GM19240 (cell line): ENCODE measurements around the gene C11orf98.
"Not testable (repeated sequence)": the region's sequence is repeated elsewhere in the genome, so short reads cannot be mapped to it uniquely, and the experiment has no call there.

ENCODE experiments used
- DNase-seq: peaks from one replicate; pipeline ENCODE4 v3.0.0; 2011; ENCODE audit warnings: low spot score; ENCODE audit not compliant: insufficient read length

Gene C11orf98

DNA sequence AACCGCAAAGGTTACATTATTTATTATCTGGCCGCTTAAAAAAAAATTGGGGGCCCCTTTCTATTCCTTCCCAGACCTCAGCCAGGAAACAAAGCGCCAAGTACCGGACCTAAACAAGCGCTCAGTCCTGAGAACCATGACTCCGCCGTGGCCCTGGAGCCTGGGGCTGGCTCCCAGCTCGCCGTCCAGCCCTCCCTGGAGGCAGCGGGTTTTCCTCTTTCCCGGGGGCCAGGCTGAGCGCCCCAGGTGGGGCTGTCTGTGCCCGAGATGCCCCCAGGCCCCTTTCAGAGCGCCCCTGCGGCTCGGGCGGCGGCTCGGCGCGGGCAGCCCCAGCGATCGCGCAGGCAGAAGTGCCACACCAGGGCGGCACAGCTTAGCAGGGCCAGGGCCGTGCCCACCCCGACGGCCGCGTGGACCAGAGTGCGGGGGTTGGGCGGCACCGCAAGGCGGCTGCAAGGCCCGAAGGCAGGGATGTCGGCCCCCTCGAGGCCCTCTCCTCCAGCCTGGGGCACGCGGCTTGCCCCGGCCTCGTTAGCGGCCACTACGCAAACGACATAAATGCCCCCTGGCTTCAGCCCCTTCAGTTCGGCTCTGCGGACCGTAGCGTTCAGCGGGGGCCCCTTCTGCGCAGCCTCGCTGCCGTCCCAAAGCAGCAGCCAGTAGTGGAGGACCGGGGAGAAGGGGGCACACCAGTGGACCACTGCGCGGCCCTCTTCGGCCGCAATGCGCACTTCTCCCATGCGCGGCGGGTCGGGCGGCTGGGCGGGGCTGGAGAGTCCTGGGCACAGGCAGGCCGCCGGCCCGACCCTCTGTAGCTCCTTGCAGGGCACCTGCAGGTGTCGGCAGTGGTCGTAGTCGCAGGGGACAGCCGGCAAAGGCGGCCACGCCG is 22.7 kb upstream of the C11orf98 start:
- no peak for DNase-seq

GRCh38 chr11:62682518-62682917 is 17.5 kb upstream of the C11orf98 start:
- DNase-seq = no peak

GRCh38 chr11:62680825-62681240 is 15.8 kb upstream of the C11orf98 start:
- no peak for DNase-seq

DNA sequence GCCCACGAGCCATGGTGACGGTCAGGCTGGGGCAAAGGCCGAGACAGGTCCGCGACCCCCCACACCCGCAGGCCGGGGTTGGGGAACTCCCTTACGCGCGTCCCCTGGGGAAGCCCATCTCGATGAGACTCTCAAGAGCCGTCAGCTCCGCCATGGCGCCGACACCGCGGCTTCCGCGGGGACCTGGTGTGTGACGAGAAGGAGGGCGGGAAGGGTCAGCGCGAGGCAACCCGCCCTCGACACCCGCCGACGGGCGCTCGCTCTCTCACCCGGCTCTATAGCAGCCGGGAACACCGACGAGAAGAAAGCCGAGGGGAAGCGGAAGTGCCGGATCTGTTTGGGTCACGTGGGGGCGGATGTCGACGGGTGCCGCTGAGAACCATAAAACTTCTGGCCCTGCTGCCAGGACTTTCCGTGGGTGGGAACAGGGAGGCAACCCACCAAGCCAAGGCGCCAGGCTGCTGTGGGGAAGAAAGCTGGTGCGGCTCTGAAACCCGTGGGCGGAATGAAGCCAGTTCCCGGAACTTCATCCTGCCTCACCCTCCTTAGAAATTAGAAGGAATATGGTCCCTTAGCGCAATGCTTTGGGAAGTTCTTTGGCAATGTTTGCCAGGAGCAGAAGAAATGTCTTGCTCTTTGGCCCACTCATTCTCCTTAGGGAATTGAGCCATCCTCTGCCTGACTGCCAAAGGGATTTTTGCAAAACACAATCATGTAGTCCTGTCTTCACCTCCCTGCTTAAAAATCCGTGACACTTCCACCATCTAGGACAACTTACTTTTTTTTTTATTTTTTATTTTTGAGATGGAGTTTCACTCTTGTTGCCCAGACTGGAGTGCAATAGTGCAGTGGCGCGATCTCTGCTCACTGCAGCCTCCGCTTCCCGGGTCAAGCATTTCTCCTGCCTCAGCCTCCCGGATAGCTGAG is 14.0 kb upstream of the C11orf98 start, which contains the start of gene UBXN1:
Gene UBXN1 (minus strand): TSS at position 304 of the 927 bp plus-strand sequence. CDS start 150 bp downstream, at position 154.
- peak; percentile 92 for DNase-seq

DNA sequence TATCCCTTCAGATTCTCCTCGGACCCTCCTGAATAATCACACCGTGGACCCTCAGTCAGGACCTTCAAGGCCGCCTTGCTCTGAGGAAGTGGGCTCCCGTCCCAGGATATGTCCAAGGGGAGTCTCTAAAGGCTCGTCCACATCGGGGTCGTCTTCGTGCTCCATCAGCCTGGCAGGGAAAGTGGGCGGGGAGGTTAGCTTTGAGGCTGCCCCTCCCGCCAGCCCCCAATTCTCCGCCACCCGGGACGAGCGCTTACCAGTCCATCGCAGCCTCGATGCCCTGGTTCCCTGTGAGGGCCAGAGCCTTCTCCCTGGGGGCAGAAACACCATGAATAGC is 13.4 kb upstream of the C11orf98 start:
- no peak for DNase-seq

GRCh38 chr11:62677714-62678113 is 12.7 kb upstream of the C11orf98 start:
- no peak for DNase-seq

DNA sequence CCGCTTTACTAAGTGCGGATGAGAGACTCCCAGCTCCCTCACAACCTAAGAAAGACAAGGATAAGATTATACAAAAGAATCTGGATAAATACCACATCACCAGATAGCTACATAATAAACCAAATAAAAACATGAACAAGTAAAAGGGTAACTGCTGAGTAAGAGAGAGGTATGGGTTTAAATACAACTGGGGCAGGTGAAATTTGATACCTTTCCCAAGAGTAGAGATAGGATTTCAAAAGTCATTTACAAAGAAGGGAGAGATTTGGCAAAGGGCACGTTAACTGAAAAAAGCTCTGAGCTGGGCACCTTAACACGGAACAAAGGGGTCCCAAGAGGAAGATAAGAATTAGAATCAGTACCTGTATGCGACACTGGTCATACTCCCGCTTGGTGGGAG is 12.1 kb upstream of the C11orf98 start:
- DNase-seq = no peak

- DNase-seq = no peak
These were observed 11.7 kb upstream of the C11orf98 start for GRCh38 chr11:62676698-62677097.

- DNase-seq = not testable (repeated sequence)
These were observed 10.4 kb upstream of the C11orf98 start for GRCh38 chr11:62675415-62675814.

DNA sequence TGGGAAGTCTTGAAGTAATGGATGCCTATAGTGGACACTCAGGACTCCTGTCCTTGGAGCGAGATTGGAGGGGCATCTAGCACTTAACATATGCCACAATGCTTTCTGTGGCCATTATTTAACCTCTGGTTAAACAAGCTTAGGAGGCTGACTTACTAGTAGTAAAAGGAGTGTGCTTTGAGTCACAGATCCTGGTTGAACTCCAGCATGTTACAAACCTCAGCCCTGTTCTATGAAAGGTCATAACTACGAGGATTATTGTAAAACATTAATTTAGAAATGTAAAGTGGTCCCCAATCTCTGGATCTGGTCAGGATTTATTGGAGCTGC is 8.2 kb upstream of the C11orf98 start:
- DNase-seq = no peak

- no peak for DNase-seq
These were observed 6.8 kb upstream of the C11orf98 start, which contains the start of the genes LBHD1 and UQCC3 for GRCh38 chr11:62671608-62672389. TSS of gene LBHD1 (minus strand) at chr11:62672267. CDS start at chr11:62670031, 2,236 bp downstream. TSS of gene UQCC3 (plus strand) at chr11:62671673. CDS start at chr11:62671746, 73 bp downstream.

- no peak for DNase-seq
These were observed 6.2 kb upstream of the C11orf98 start for GRCh38 chr11:62671236-62671607.

DNA sequence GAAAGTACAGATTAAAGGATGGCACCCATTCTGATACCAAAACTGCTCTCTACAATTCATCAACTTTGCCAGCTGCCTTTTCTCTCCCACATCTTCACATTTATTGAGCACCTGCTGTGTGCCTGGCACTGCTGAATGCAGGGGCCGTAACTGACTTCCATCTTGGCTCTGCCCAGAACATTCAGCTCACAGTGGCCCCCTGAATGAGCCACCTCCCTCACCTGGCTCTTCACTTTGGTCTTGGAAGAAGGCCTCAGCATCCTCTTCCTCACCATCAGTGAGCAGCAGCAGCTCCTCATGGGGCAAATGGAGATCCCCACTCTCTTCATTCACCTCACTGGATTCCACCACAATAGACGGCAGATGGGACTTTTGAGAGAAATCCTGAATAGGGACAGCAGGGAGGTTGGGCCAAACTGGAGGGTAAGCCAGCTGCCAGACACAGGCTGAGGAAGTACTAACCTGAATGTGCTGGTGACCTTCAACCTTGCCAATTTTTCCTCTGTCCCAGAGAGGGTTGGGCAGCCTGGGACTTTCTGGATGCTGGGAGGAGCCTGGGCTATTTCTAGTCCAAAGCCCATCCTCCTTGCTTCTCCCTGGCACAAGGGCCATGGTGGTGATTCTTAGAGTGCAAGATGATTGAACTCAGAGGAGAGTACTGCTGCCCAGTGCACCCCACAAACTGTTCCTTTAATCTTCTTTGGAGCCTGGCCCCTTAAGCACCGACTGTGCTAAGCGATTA is 4.6 kb upstream of the C11orf98 start:
- no peak for DNase-seq

- DNase-seq = no peak
These were observed 2.5 kb upstream of the C11orf98 start for GRCh38 chr11:62667460-62667859.

GRCh38 chr11:62666259-62666926 is 1.4 kb upstream of the C11orf98 start:
- no peak for DNase-seq

GRCh38 chr11:62665599-62666258 is 719 bp upstream of the C11orf98 start:
- no peak for DNase-seq

DNA sequence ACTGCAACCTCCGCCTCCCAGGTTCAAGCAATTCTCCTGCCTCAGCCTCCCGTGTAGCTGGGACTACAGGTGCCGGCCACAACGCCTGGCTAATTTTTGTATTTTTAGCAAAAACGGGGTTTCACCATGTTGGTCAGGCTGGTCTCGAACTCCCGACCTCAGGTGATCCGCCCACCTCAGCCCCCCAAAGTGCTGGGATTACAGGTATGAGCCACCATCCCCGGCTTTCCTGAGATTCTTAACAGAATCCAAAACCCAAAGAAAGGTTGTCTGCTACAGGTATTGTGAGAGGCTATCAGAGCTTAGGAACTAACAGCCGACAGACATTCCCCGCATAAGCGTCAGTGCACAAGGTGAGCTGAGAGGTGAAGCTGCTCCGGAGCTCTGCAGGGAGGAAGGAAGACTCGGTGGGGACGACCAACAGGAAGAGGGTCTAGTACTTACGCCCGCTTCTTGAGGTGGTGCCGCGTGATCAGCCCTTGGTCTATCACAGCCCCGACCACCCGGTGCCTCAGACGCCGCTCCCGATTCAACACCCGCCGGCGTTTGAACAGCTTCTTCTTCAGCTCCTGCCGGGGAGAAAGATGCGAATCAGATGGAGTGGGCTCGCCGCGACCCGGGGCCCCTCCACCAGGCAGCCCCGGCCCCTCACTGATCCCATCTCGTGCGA is 470 bp downstream of the C11orf98 start:
- DNase-seq = peak; percentile 33

GRCh38 chr11:62656796-62657429 is 8.1 kb downstream of the C11orf98 start:
- no peak for DNase-seq
